ENCODE results near the gene LASP1. TPM values are rescaled to one million over a fixed set of nuclear protein-coding genes. Genes with fewer than 3 reads are reported as not detected.
"Not testable (repeated sequence)": the region's sequence is repeated elsewhere in the genome, so short reads cannot be mapped to it uniquely, and the experiment has no call there.

LASP1 gene
- total RNA-seq, 1 donor from 2014 or later, result 58.5 TPM

DNA sequence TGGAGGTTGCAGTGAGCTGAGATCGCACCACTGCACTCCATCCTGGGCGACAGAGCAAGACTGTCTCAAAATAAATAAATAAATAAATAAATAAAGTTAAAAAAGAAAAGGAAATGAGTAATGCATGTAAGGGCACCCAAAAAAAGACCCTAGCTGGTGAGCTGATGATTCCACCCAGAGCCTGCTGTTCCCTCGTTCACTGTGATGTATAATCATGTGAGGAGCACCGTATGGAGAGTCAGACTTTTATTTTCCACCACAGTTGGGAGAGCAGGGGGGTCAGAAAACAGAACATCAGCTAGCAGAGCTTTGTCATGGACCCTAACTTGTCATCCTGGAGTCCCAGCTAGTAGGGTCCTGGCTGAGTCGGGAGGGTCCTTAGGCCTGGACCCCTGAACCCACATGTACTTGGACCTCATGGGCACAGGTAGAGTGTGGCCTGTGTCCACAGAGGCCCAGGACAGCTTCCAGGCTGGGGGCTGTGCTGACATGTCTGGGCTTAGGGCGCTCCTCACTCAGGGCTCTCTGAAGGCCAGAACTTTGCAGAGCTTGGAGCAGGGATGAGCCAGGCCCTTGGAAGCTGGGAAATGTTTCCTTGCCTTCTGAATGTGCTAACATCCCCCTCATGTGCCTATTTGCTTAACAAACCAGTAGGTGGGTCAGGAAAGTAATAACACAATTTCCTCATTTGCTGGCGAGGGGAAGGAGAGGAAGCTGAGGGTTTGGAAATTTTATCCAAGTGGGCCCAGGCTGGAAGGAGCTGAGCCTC, 36.8 kb downstream of the LASP1 start:
- ATAC-seq, result no peak

DNA sequence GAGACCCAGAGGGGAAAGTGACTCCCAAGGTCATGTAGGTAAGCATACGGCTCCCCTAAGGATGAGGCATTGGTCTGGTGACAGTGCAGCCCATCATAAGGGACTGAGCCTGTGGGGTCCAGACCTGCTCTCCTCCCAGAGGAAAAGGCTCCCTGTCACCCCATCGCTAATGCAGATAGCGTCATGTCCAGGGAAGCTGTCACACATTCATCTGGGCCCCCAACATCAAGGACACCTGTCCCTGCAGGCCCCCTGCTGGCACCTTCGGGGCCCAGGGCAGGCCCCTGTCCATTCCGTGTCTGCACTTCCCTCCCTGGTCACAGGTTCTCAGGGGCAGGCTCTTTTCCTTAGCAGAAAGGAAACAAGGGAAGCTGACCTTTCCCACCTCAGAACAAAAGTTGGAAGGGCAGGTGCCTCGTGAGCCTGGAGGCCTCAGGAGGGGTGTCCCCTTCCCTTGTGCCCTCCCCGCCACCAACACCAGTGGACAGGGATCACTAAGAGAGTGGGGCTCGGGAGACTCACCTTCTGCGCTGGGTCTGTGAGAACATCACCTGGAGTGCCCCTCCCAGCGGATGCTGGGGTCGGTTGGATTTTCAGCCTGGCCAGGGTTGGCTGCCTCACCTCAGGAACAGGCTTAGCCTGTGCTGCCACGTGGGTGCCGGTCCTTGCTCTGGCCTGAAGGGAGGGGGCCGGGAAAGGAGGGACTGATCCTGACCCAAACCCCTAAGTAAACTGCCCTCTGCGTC, 38.2 kb downstream of the LASP1 start:
- DNase-seq (ENCODE audit: low spot score) (no peak), ATAC-seq (no peak)

More for the DNA sequence above, 36.8 kb downstream of the LASP1 start:
- no peak for DNase-seq (ENCODE audit: low spot score)

- DNase-seq (ENCODE audit: low spot score) (no peak), ATAC-seq (no peak)
These were observed 38.9 kb downstream of the LASP1 start for GRCh38 chr17:38908676-38909181.

DNA sequence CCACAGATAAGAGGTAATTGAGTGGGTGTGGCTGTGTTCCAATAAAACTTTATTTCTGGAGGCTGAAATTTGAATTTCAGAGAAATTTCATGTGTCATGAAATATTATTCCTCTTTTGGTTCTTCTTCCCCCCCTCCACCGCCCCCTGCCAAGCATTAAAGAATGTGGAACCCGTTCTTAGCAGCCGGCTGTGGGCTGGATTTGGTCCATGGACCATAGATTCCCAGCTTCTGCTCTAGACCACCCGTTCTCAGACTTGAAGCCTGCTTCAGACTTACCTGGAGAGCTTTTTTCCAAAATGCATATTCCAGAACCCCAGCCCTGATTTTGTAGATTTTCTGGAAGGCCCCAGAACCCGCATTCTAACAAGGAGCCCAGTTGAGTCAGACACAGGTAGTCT, 40.5 kb downstream of the LASP1 start:
- DNase-seq (ENCODE audit: low spot score) (peak; percentile 22), ATAC-seq (no peak)

- DNase-seq (ENCODE audit: low spot score) (peak; percentile 45), ATAC-seq (no peak)
These were observed 41.3 kb downstream of the LASP1 start for GRCh38 chr17:38911081-38911730.

- DNase-seq (ENCODE audit: low spot score), result not testable (repeated sequence)
These were observed 41.8 kb downstream of the LASP1 start for GRCh38 chr17:38911731-38912081.

DNA sequence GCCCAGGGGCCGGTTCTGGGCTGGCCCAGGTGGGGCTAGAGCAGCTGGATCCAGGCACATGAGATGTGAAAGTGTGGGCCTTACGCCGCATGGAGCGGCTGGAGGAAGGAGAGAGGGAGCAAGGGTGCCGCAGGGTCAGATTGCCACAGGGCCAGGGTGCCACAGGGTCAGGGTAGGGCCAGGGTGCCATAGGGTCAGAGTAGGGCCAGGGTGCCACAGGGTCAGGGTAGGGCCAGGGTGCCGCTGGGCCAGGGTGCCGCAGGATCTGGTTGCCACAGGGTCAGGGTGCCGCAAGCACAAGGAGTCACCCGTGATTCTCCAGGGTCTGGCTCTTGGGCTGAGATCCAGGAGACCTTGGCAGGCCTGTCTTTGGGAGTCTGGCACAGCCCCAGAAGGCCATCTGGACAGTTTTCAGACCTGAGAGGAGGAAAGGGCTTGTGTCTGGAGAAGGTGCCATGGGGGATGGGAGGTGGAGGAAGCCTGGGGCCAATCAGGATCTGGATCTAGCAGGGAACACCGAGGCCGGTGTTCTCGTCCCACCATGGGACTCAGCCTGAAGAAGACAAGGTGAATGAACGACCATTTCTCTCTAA, 42.5 kb downstream of the LASP1 start:
- peak; percentile 94 for ATAC-seq

More at GRCh38 chr17:38911731-38912081, 41.8 kb downstream of the LASP1 start:
- ATAC-seq, result not testable (repeated sequence)

GRCh38 chr17:38914741-38915638, 45.1 kb downstream of the LASP1 start:
- DNase-seq (ENCODE audit: low spot score) (peak; percentile 42), ATAC-seq (peak; percentile 30)

More for the DNA sequence above, 42.5 kb downstream of the LASP1 start:
- peak; percentile 89 for DNase-seq (ENCODE audit: low spot score)

GRCh38 chr17:38915639-38915995, 45.8 kb downstream of the LASP1 start:
- ATAC-seq (no peak), DNase-seq (ENCODE audit: low spot score) (no peak)

GRCh38 chr17:38916771-38917170, 46.9 kb downstream of the LASP1 start:
- DNase-seq (ENCODE audit: low spot score) (no peak), ATAC-seq (no peak)

DNA sequence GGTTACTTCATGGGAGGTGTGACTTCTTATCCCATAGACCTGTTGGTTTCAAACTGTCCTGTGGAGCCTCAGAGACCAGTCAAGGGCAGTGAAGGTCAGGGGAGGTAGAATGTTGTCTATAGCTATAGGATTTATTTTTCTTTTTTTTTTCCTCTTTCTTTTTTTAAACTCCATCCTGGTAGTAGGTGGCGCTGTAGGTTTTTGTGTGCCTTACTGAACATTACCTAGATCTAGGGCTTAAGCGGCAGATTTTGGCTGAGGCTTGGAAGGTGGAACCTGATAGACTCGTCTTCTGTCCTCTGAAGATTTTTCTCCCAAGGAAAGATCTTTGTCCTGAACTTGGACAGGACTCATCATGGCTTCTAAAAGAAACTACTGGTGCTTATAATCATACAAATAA, 47.4 kb downstream of the LASP1 start:
- DNase-seq (ENCODE audit: low spot score) (no peak), ATAC-seq (no peak)

DNA sequence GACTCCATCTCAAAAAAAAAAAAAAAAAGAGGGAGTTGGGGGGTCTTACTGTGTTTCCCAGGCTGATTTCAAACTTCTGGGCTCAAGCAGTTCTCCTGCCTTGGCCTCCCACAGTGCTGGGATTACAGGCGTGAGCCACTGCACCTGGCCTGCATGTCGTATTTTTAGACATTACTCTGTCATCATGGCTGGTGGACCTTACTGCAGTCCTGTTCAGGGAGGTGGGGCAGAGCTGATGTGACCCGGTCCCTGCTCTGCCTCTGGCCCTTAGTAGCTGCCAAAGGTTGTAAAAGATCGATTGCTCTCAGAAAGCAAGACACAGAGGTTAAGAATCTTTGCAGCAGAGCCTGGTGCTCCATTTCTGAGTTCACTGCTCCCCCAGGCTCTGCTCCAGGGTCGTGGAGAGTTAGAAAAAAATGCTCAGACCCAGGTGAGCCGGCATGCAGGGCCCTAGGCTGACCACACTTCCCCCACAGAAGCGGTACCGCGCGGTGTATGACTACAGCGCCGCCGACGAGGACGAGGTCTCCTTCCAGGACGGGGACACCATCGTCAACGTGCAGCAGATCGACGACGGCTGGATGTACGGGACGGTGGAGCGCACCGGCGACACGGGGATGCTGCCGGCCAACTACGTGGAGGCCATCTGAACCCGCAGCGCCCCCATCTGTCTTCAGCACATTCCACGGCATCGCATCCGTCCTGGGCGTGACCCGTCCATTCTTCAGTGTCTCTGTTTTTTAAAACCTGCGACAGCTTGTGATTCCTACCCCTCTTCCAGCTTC, 48.5 kb downstream of the LASP1 start:
- no peak for DNase-seq (ENCODE audit: low spot score)

GRCh38 chr17:38918916-38919315, 49.1 kb downstream of the LASP1 start:
- no peak for ATAC-seq
- no peak for DNase-seq (ENCODE audit: low spot score)

More for the DNA sequence above, 48.5 kb downstream of the LASP1 start:
- ATAC-seq, result peak; percentile 56

- ATAC-seq (no peak), DNase-seq (ENCODE audit: low spot score) (no peak)
These were observed 49.6 kb downstream of the LASP1 start for GRCh38 chr17:38919316-38920078.

GRCh38 chr17:38920374-38921291, 50.8 kb downstream of the LASP1 start:
- no peak for DNase-seq (ENCODE audit: low spot score)
- no peak for ATAC-seq

DNA sequence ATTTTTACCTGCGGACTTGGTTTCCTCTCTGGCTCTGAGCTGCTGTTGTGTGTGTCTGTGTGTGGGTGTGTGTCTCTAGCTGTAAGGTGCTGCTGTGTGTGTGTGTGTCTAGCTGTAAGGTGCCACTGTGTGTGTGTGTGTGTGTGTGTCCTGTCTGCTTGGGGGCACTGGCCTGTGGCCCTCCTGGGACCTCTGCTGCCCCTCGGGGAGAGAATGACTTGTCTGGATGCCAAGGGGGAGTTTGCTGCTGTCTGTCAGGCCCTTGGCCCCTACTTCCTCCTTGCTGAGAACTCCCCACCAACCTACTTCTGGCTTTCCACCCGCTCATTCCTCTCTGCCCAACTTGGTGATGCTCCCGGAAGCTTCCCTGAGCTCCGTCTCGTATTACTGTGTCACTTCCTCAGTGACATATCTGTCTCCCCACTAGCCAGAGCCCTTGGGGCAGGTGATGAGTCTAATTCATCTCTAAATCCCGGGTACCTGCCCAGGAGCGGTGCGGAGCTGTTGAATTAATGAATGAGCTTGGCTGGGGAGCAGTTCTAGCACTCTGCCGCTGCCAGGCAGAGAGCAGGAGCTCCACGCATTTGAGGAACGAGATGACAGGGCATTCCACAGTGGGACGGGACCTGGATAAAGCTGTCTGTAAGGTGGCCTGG, 52.0 kb downstream of the LASP1 start:
- ATAC-seq, result no peak
- no peak for DNase-seq (ENCODE audit: low spot score)

Data from left lobe of liver (tissue), 2 donors.